ENCODE data around the gene PALLD.

DNA sequence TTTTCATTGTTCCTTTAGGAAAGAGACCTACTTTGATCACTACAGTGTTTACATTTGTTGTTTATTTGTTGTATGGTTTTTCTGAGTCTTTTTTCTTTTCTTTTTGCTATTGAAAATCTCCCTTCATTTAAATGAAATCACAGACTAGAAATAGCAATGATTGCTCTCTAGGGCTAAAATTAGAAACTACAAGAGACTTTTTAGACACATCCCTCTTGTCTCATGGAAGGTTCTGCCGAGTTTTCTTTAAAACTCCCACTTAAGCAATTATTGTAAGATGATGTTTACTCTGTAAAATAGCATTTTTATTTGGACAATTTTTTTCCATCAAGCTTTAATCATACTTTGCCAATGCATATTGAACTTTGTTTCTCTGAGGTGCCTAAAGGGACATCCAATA lies 136.6 kb downstream of the PALLD start:
- TF ChIP-seq, protein P1, sequence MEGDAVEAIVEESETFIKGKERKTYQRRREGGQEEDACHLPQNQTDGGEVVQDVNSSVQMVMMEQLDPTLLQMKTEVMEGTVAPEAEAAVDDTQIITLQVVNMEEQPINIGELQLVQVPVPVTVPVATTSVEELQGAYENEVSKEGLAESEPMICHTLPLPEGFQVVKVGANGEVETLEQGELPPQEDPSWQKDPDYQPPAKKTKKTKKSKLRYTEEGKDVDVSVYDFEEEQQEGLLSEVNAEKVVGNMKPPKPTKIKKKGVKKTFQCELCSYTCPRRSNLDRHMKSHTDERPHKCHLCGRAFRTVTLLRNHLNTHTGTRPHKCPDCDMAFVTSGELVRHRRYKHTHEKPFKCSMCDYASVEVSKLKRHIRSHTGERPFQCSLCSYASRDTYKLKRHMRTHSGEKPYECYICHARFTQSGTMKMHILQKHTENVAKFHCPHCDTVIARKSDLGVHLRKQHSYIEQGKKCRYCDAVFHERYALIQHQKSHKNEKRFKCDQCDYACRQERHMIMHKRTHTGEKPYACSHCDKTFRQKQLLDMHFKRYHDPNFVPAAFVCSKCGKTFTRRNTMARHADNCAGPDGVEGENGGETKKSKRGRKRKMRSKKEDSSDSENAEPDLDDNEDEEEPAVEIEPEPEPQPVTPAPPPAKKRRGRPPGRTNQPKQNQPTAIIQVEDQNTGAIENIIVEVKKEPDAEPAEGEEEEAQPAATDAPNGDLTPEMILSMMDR (IDR thresholded peaks at IDR 0.05; ENCODE audit: poor library complexity, severe bottlenecking): no peak
- no peak for TF ChIP-seq EZH2 (IDR thresholded peaks at IDR 0.05; ENCODE audit: borderline replicate concordance, insufficient read depth, low read length, poor library complexity, severe bottlenecking)
- TF ChIP-seq MXI1 (conservative IDR thresholded peaks at IDR 0.05; ENCODE audit: poor library complexity, severe bottlenecking): no peak
- TF ChIP-seq TAF1 (IDR thresholded peaks at IDR 0.05; ENCODE audit: low read depth): no peak
- TF ChIP-seq RAD21 (conservative IDR thresholded peaks at IDR 0.05): no peak
- TF ChIP-seq SMC3 (conservative IDR thresholded peaks at IDR 0.05; ENCODE audit: poor library complexity): no peak
- TF ChIP-seq, protein P2, sequence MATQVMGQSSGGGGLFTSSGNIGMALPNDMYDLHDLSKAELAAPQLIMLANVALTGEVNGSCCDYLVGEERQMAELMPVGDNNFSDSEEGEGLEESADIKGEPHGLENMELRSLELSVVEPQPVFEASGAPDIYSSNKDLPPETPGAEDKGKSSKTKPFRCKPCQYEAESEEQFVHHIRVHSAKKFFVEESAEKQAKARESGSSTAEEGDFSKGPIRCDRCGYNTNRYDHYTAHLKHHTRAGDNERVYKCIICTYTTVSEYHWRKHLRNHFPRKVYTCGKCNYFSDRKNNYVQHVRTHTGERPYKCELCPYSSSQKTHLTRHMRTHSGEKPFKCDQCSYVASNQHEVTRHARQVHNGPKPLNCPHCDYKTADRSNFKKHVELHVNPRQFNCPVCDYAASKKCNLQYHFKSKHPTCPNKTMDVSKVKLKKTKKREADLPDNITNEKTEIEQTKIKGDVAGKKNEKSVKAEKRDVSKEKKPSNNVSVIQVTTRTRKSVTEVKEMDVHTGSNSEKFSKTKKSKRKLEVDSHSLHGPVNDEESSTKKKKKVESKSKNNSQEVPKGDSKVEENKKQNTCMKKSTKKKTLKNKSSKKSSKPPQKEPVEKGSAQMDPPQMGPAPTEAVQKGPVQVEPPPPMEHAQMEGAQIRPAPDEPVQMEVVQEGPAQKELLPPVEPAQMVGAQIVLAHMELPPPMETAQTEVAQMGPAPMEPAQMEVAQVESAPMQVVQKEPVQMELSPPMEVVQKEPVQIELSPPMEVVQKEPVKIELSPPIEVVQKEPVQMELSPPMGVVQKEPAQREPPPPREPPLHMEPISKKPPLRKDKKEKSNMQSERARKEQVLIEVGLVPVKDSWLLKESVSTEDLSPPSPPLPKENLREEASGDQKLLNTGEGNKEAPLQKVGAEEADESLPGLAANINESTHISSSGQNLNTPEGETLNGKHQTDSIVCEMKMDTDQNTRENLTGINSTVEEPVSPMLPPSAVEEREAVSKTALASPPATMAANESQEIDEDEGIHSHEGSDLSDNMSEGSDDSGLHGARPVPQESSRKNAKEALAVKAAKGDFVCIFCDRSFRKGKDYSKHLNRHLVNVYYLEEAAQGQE (IDR thresholded peaks at IDR 0.05; ENCODE audit: borderline replicate concordance): no peak
